ENCODE results near the gene NUDT21. TPM values are rescaled to one million over a fixed set of nuclear protein-coding genes. Genes with fewer than 3 reads are reported as not detected.

The NUDT21 gene
- total and polyA plus RNA-seq, 2 of the 8 experiments (the other 6 are each of a cell fraction or from before 2014, with no cell fraction given) = 78.1 to 277 TPM

- Histone ChIP-seq H3K27ac (ENCODE audit: low read depth, low read length) (no peak overlapping the region; the same call in 1 of the 2 replicates), H4K8ac (ENCODE audit: extremely low read depth, insufficient read depth, low read length) (no peak overlapping the region), H3K4ac (replicated peaks; ENCODE audit: insufficient read length, low read depth, low read length) (no peak overlapping the region), H3K36me3 (ENCODE audit: control insufficient read depth in 2 of 4, insufficient read depth in 4 of 4, low read length in 3 of 4) (peaks cover 10 to 57% (median 37%) of the 10 kb centered on the region in 4 experiments; a peak in 7 of 8 replicates), H3K27me3 (replicated peaks in 1 of 4; ENCODE audit: control insufficient read depth in 3 of 4, extremely low read depth in 1 of 4, insufficient read depth in 3 of 4, low read length in 3 of 4) (no peaks in the 10 kb centered on the region), H2AK5ac (ENCODE audit: low read depth, low read length) (no peak overlapping the region), H3K56ac (replicated peaks; ENCODE audit: insufficient read length, low read depth, low read length) (no peak overlapping the region), H2BK12ac (ENCODE audit: low read depth, low read length) (no peak overlapping the region), H2BK5ac (ENCODE audit: low read depth, low read length) (no peak overlapping the region), H3K79me2 (ENCODE audit: control insufficient read depth in 1 of 2, insufficient read depth in 2 of 2, low read length in 2 of 2) (no peaks in the 10 kb centered on the region), H4K20me1 (replicated peaks in 1 of 2; ENCODE audit: control insufficient read depth in 1 of 2, insufficient read depth in 2 of 2, low read length in 2 of 2) (peaks cover 0 to 3% of the 10 kb centered on the region in 2 experiments), H3K18ac (ENCODE audit: extremely low read depth, low read length) (no peak overlapping the region), H4K91ac (replicated peaks; ENCODE audit: insufficient read length, low read length) (no peak overlapping the region), H4K5ac (ENCODE audit: insufficient read length, low read depth, low read length) (no peak overlapping the region), H3K23ac (ENCODE audit: insufficient read length) (no peak overlapping the region), H3K79me1 (ENCODE audit: low read depth, low read length) (no peaks in the 10 kb centered on the region), H3K4me1 (replicated peaks in 1 of 4; ENCODE audit: control insufficient read depth in 3 of 4, insufficient read depth in 4 of 4, low read length in 3 of 4) (peaks cover 0 to 4% (median 0%) of the 10 kb centered on the region in 4 experiments; a peak in 2 of 7 replicates), H3K14ac (ENCODE audit: insufficient read length) (no peak overlapping the region), H3K23me2 (ENCODE audit: low read depth, low read length) (no peaks in the 10 kb centered on the region), H3K4me2 (ENCODE audit: insufficient read depth in 1 of 2, low read depth in 2 of 2, low read length in 2 of 2) (no peak overlapping the region), H2BK15ac (ENCODE audit: low read length) (no peak overlapping the region), H3K9me3 (ENCODE audit: insufficient read depth in 2 of 2, low read depth in 1 of 2, low read length in 1 of 2) (no peaks in the 10 kb centered on the region), H2BK120ac (replicated peaks; ENCODE audit: low read depth, low read length) (no peak overlapping the region), H2AFZ (ENCODE audit: low read length) (no peak overlapping the region), H2BK20ac (ENCODE audit: low read length) (no peak overlapping the region), H3K4me3 (ENCODE audit: extremely low read depth in 1 of 4, insufficient read depth in 2 of 4, low read depth in 3 of 4, low read length in 4 of 4) (no peak overlapping the region), H3K9ac (replicated peaks in 1 of 4; ENCODE audit: extremely low read depth in 1 of 4, low read depth in 3 of 4, low read length in 3 of 4) (no peak overlapping the region)
- no peak for DNase-seq (ENCODE audit: low read depth in 1 of 2, low spot score in 2 of 2)
- POLR2A ChIA-PET (ENCODE audit: partially characterized antibody) = interaction anchor here (1.5 kb wide), 1 partner anchor 9 kb away, joined by 7 read pairs; no protein-coding TSS in a partner anchor
- CTCF ChIA-PET (ENCODE audit: partially characterized antibody) = no interaction called here
- no peak for FAIRE-seq
- WGBS, 2 experiments (ENCODE audit: extremely low coverage in 1 of 2, insufficient coverage in 1 of 2, insufficient read length in 1 of 2, insufficient replicate concordance in 2 of 2, low coverage in 1 of 2, low lambda C conversion rate in 2 of 2, missing lambda C conversion rate in 1 of 2) = 88% methylated on average over 2 of the region's 2 CpGs; no CpG with 5 or more reads in 1 of the 2 experiments
- TF ChIP-seq SP4 (IDR thresholded peaks at IDR 0.05; ENCODE audit: low read length) = no peak
- TF ChIP-seq TAF7 (optimal IDR thresholded peaks at IDR 0.05; ENCODE audit: borderline replicate concordance, low read depth, low read length) = no peak
- no peak for TF ChIP-seq CTCF (IDR thresholded peaks at IDR 0.05; ENCODE audit: control extremely low read depth in 1 of 3, insufficient read depth in 1 of 3, low read depth in 1 of 3, low read length in 3 of 3)
- no peak for TF ChIP-seq EZH2 (IDR thresholded peaks at IDR 0.05; ENCODE audit: low read depth, low read length, severe bottlenecking)
- no peak for TF ChIP-seq SUZ12 (IDR thresholded peaks at IDR 0.05; ENCODE audit: low read length)
- TF ChIP-seq BCL11A (IDR thresholded peaks at IDR 0.05; ENCODE audit: low read depth in 2 of 2, low read length in 2 of 2) = no peak
- no peak for TF ChIP-seq RAD21 (IDR thresholded peaks at IDR 0.05 in 1 of 2, conservative IDR thresholded peaks at IDR 0.05 in 1 of 2; ENCODE audit: low read depth in 2 of 2, low read length in 2 of 2)
- TF ChIP-seq KDM5A (IDR thresholded peaks at IDR 0.05; ENCODE audit: low read length) = no peak
- no peak for TF ChIP-seq SP1 (IDR thresholded peaks at IDR 0.05; ENCODE audit: low read depth, low read length)
Observed at GRCh38 chr16:56477096-56477878, 26.2 kb upstream of the NUDT21 start.

All from H1 (cell line).